ENCODE results near the gene TNFRSF1A. TPM values are rescaled to one million over a fixed set of nuclear protein-coding genes. Genes with fewer than 3 reads are reported as not detected.

Gene TNFRSF1A
- total and polyA plus RNA-seq, 10 donors, result 22.5 to 578 (median 211) TPM

DNA sequence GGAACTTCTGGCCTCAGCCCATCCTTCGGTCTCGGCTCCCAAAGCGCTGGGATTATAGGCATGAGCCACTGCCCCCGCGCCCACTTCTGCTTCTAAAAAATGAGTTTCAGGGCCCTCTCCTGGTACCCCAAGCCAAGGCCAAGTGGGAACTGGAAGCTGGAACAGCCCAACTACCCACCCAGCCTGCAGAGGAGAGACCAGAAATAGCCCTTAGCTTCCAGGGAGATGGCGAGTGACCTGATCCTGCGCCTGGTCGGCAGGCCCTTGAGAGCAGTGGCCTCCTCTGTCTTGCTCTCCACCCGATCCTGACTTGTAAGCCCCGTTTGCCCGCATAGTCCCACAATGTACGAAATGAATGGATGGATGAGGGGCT is 62.6 kb downstream of the TNFRSF1A start:
- H3K27me3 ChIP-seq (replicated peaks in 1 of 7), result peaks cover 0 to 54% (median 0%) of the 10 kb centered on the region in 7 donors
- no peaks in the 10 kb centered on the region for H3K36me3 ChIP-seq
- H3K9me3 ChIP-seq, result no peaks in the 10 kb centered on the region
- no peak for DNase-seq
- TF ChIP-seq, protein P1, sequence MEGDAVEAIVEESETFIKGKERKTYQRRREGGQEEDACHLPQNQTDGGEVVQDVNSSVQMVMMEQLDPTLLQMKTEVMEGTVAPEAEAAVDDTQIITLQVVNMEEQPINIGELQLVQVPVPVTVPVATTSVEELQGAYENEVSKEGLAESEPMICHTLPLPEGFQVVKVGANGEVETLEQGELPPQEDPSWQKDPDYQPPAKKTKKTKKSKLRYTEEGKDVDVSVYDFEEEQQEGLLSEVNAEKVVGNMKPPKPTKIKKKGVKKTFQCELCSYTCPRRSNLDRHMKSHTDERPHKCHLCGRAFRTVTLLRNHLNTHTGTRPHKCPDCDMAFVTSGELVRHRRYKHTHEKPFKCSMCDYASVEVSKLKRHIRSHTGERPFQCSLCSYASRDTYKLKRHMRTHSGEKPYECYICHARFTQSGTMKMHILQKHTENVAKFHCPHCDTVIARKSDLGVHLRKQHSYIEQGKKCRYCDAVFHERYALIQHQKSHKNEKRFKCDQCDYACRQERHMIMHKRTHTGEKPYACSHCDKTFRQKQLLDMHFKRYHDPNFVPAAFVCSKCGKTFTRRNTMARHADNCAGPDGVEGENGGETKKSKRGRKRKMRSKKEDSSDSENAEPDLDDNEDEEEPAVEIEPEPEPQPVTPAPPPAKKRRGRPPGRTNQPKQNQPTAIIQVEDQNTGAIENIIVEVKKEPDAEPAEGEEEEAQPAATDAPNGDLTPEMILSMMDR (IDR thresholded peaks at IDR 0.05 in 8 of 11, conservative IDR thresholded peaks at IDR 0.05 in 3 of 11), result no peak
- TF ChIP-seq POLR2AphosphoS5 (IDR thresholded peaks at IDR 0.05), result no peak
- TF ChIP-seq POLR2A (IDR thresholded peaks at IDR 0.05), result no peak
- intact Hi-C loops (cut with DNase I; ENCODE audit: low total_unique reads), result loop anchor here (5.0 kb wide), 1 partner anchor 212 kb away; no protein-coding TSS in a partner anchor
- 81 to 91% (median 87%) methylated on average over 10 to 12 of the region's 12 CpGs for WGBS, 5 donors
- peak overlapping the region in 5 of 8 donors; percentile 51 to 87 (median 83) for H3K27ac ChIP-seq
- peaks cover 10 to 36% (median 24%) of the 10 kb centered on the region in 6 donors for H3K4me1 ChIP-seq
- peak overlapping the region in 2 of 8 donors; percentile 51 to 74 for H3K4me3 ChIP-seq

Small RNA genes within 50 kb of the gene (small RNA-seq; reads per million reads assigned to genes)
- 0 reads per million in 4 donors for gene RN7SL391P

Other genes with a start within 250 kb of the TNFRSF1A start
- 100 to 1,000 TPM; 272 to 957 (median 395) TPM for gene VWF, start 217.4 kb downstream of the TNFRSF1A start, total RNA-seq
- gene VWF, start 217.4 kb downstream of the TNFRSF1A start, polyA plus RNA-seq, result 10 to 100 TPM; 12.9 to 38.6 (median 15.5) TPM
- 100 to 1,000 TPM in 1 of 7 donors, 10 to 100 TPM in 6; 50.0 to 113 (median 75.7) TPM for gene CD9, start 141.7 kb downstream of the TNFRSF1A start, total RNA-seq
- gene CD9, start 141.7 kb downstream of the TNFRSF1A start, polyA plus RNA-seq, result 10 to 100 TPM; 16.2 to 87.4 (median 50.6) TPM
- 1 to 10 TPM in 1 of 7 donors, under 1 TPM in 2, not detected in 4; 0.19 to 1.2 (median 0.74) TPM for gene PLEKHG6, start 31.4 kb downstream of the TNFRSF1A start, total RNA-seq
- gene PLEKHG6, start 31.4 kb downstream of the TNFRSF1A start, polyA plus RNA-seq, result under 1 TPM; 0.10 to 0.12 (median 0.11) TPM
- 1 to 10 TPM in 6 of 7 donors, under 1 TPM in 1; 0.84 to 8.6 (median 2.0) TPM for gene SCNN1A, start 33.5 kb upstream of the TNFRSF1A start, total RNA-seq
- gene SCNN1A, start 33.5 kb upstream of the TNFRSF1A start, polyA plus RNA-seq, result under 1 TPM; 0.17 to 0.22 (median 0.18) TPM
- 100 to 1,000 TPM in 3 of 7 donors, 10 to 100 TPM in 4; 49.0 to 155 (median 87.8) TPM for gene LTBR, start 42.1 kb upstream of the TNFRSF1A start, total RNA-seq
- gene LTBR, start 42.1 kb upstream of the TNFRSF1A start, polyA plus RNA-seq, result 10 to 100 TPM; 14.4 to 29.2 (median 15.7) TPM
- gene CD27, start 102.9 kb upstream of the TNFRSF1A start, total RNA-seq, result 10 to 100 TPM; 49.2 to 97.2 (median 59.2) TPM
- gene CD27, start 102.9 kb upstream of the TNFRSF1A start, polyA plus RNA-seq, result 100 to 1,000 TPM; 128 to 193 (median 178) TPM
- 10 to 100 TPM; 35.6 to 50.1 (median 42.0) TPM for gene TAPBPL, start 110.0 kb upstream of the TNFRSF1A start, total RNA-seq
- 10 to 100 TPM; 15.0 to 17.1 (median 15.9) TPM for gene TAPBPL, start 110.0 kb upstream of the TNFRSF1A start, polyA plus RNA-seq
- gene VAMP1, start 128.6 kb upstream of the TNFRSF1A start, total RNA-seq, result 10 to 100 TPM; 18.5 to 32.5 (median 24.2) TPM
- gene VAMP1, start 128.6 kb upstream of the TNFRSF1A start, polyA plus RNA-seq, result 10 to 100 TPM; 11.0 to 20.7 (median 17.9) TPM
- 10 to 100 TPM; 34.0 to 94.0 (median 89.3) TPM for gene MRPL51, start 151.2 kb upstream of the TNFRSF1A start, total RNA-seq
- 100 to 1,000 TPM in 2 of 3 donors, 10 to 100 TPM in 1; 73.4 to 137 (median 109) TPM for gene MRPL51, start 151.2 kb upstream of the TNFRSF1A start, polyA plus RNA-seq
- 10 to 100 TPM; 29.9 to 49.2 (median 39.6) TPM for gene NCAPD2, start 152.0 kb upstream of the TNFRSF1A start, total RNA-seq
- 10 to 100 TPM; 12.0 to 14.1 (median 14.0) TPM for gene NCAPD2, start 152.0 kb upstream of the TNFRSF1A start, polyA plus RNA-seq
- 1,000 to 10,000 TPM in 5 of 7 donors, 100 to 1,000 TPM in 2; 998 to 1,580 (median 1,404) TPM for gene GAPDH, start 192.4 kb upstream of the TNFRSF1A start, total RNA-seq
- gene GAPDH, start 192.4 kb upstream of the TNFRSF1A start, polyA plus RNA-seq, result 1,000 to 10,000 TPM; 1,133 to 1,680 (median 1,180) TPM
- gene IFFO1, start 214.0 kb upstream of the TNFRSF1A start, total RNA-seq, result 10 to 100 TPM; 32.2 to 51.2 (median 39.7) TPM
- 10 to 100 TPM; 27.8 to 78.3 (median 63.2) TPM for gene IFFO1, start 214.0 kb upstream of the TNFRSF1A start, polyA plus RNA-seq
- 10 to 100 TPM; 37.0 to 58.7 (median 47.5) TPM for gene NOP2, start 226.2 kb upstream of the TNFRSF1A start, total RNA-seq
- 10 to 100 TPM; 25.8 to 40.7 (median 37.6) TPM for gene NOP2, start 226.2 kb upstream of the TNFRSF1A start, polyA plus RNA-seq

All from spleen (tissue), 11 donors.